MCF 10A (cell line): Measurements from ENCODE around the gene NFASC. TPM values are rescaled to one million over a fixed set of nuclear protein-coding genes. Genes with fewer than 3 reads are reported as not detected.

ENCODE experiments used
- BruUV-seq: library from RNA; stranded (reverse); fragments of 400-500 nt; replicated peaks from 2 replicates; lab custom pipeline; 2021; lab: Mats Ljungman, UMichigan
- CTCF ChIA-PET: fragments of 300-600 bp; sonication (Branson Sonifier 250); formaldehyde crosslinking; extraction: SDS; loops from one replicate; lab custom pipeline; 2021; ENCODE audit warnings: antibody characterized with exemption, inconsistent platforms; lab: Yijun Ruan, JAX
- POLR2A ChIA-PET: fragments of 300-600, 350-650 bp; sonication (Branson Sonifier 250); formaldehyde crosslinking; extraction: SDS; loops from one replicate; lab custom pipeline; 2020; ENCODE audit warnings: antibody characterized with exemption, inconsistent platforms; lab: Yijun Ruan, JAX
- DNase-seq: peaks from one replicate; pipeline ENCODE4 v3.0.0-alpha.2; 2018; ENCODE audit not compliant: unreplicated experiment
- H3K27ac Mint-ChIP-seq: one replicate; pipeline ENCODE4 v1.8.0; 2022; ENCODE audit warnings: mild to moderate bottlenecking, low read depth, mixed read lengths; ENCODE audit not compliant: unreplicated experiment
- H3K27me3 Mint-ChIP-seq: one replicate; pipeline ENCODE4 v1.8.0; 2022; ENCODE audit warnings: mixed read lengths; ENCODE audit not compliant: insufficient read depth, unreplicated experiment
- H3K36me3 Mint-ChIP-seq: one replicate; pipeline ENCODE4 v1.8.0; 2022; ENCODE audit warnings: mild to moderate bottlenecking, moderate library complexity, mixed read lengths; ENCODE audit not compliant: insufficient read depth, unreplicated experiment
- H3K4me1 Mint-ChIP-seq: one replicate; pipeline ENCODE4 v1.8.0; 2022; ENCODE audit warnings: mixed read lengths; ENCODE audit not compliant: insufficient read depth, unreplicated experiment
- H3K4me3 Mint-ChIP-seq: one replicate; pipeline ENCODE4 v1.8.0; 2022; ENCODE audit warnings: mild to moderate bottlenecking, moderate library complexity, mixed read lengths; ENCODE audit not compliant: unreplicated experiment
- H3K9me3 Mint-ChIP-seq: one replicate; pipeline ENCODE4 v1.8.0; 2022; ENCODE audit warnings: mixed read lengths; ENCODE audit not compliant: unreplicated experiment
- CTCF ChIP-seq: fragments of 200-600 bp; IDR thresholded peaks from one replicate; pipeline ENCODE4 v1.8.0; 2022; ENCODE audit warnings: antibody characterized with exemption, mild to moderate bottlenecking; ENCODE audit not compliant: unreplicated experiment
- intact Hi-C: fragments of 100-400 bp; cut with micrococcal nuclease; formaldehyde crosslinking; loops from 2 replicates; pipeline ENCODE4 v1.14.1; 2022
- total RNA-seq: library from RNA; stranded (reverse); gene quantifications from 2 replicates; pipeline ENCODE4 v1.2.3, GENCODE V29; 2022

Gene NFASC
- total RNA-seq, 1 experiment from 2014 or later: 0.98 TPM

GRCh38 chr1:204962742-204963632, 92.3 kb downstream of the NFASC start:
- H3K27ac Mint-ChIP-seq: no peak overlapping the region
- intact Hi-C loops: no loop called here
- DNase-seq: no peak
- no peaks in the 10 kb centered on the region for H3K36me3 Mint-ChIP-seq
- no TSS peak for BruUV-seq
- H3K4me1 Mint-ChIP-seq: no peaks in the 10 kb centered on the region
- ChIA-PET POLR2A (interaction anchor here (0.6 kb wide), 1 partner anchor 50 kb away, joined by 4 read pairs; no protein-coding TSS in a partner anchor), CTCF (interaction anchor here (0.6 to 6.6 kb wide), 10 partner anchors 9 to 706 kb away, joined by 3 to 52 read pairs (median 3); no protein-coding TSS in a partner anchor)
- no peak overlapping the region for H3K4me3 Mint-ChIP-seq
- TF ChIP-seq CTCF: no peak
- no peaks in the 10 kb centered on the region for H3K9me3 Mint-ChIP-seq
- peaks cover 91% of the 10 kb centered on the region for H3K27me3 Mint-ChIP-seq

- intact Hi-C loops: no loop called here
- POLR2A ChIA-PET: no interaction called here
- peaks cover 93% of the 10 kb centered on the region for H3K27me3 Mint-ChIP-seq
- peaks cover 7% of the 10 kb centered on the region for H3K4me1 Mint-ChIP-seq
- no peak overlapping the region for H3K4me3 Mint-ChIP-seq
- TF ChIP-seq CTCF: no peak
- no peaks in the 10 kb centered on the region for H3K36me3 Mint-ChIP-seq
- CTCF ChIA-PET: interaction anchor here (0.6 to 6.6 kb wide), 9 partner anchors 9 to 995 kb away, joined by 3 to 52 read pairs (median 5); no protein-coding TSS in a partner anchor
- H3K27ac Mint-ChIP-seq: no peak overlapping the region
- DNase-seq: no peak
- H3K9me3 Mint-ChIP-seq: no peaks in the 10 kb centered on the region
- no TSS peak for BruUV-seq
Measured at GRCh38 chr1:204967451-204967850, 96.8 kb downstream of the NFASC start.

GRCh38 chr1:204968135-204968534, 97.5 kb downstream of the NFASC start:
- no peak for DNase-seq
- POLR2A ChIA-PET: no interaction called here
- Mint-ChIP-seq H3K9me3 (no peaks in the 10 kb centered on the region), H3K27ac (no peak overlapping the region), H3K4me1 (peaks cover 8% of the 10 kb centered on the region), H3K36me3 (no peaks in the 10 kb centered on the region), H3K27me3 (peaks cover 92% of the 10 kb centered on the region), H3K4me3 (no peak overlapping the region)
- BruUV-seq: no TSS peak
- TF ChIP-seq CTCF: no peak
- CTCF ChIA-PET: interaction anchor here (0.6 to 6.6 kb wide), 10 partner anchors 8 to 996 kb away, joined by 3 to 52 read pairs (median 4); no protein-coding TSS in a partner anchor
- intact Hi-C loops: no loop called here

GRCh38 chr1:204968951-204969350, 98.3 kb downstream of the NFASC start:
- DNase-seq: no peak
- H3K9me3 Mint-ChIP-seq: no peaks in the 10 kb centered on the region
- intact Hi-C loops: no loop called here
- BruUV-seq: no TSS peak
- H3K27me3 Mint-ChIP-seq: peaks cover 92% of the 10 kb centered on the region
- H3K27ac Mint-ChIP-seq: no peak overlapping the region
- POLR2A ChIA-PET: no interaction called here
- no peaks in the 10 kb centered on the region for H3K36me3 Mint-ChIP-seq
- TF ChIP-seq CTCF: no peak
- no peak overlapping the region for H3K4me3 Mint-ChIP-seq
- CTCF ChIA-PET: interaction anchor here (0.7 to 2.8 kb wide), 3 partner anchors 161 to 176 kb away, joined by 3 to 16 read pairs (median 3); no protein-coding TSS in a partner anchor
- H3K4me1 Mint-ChIP-seq: peaks cover 8% of the 10 kb centered on the region
